CD14-positive monocyte (primary cell): ENCODE measurements around the gene LIPJ. TPM values are rescaled to one million over a fixed set of nuclear protein-coding genes. Genes with fewer than 3 reads are reported as not detected.

ENCODE experiments used
- DNase-seq, 3 donors: peaks; one replicate each; pipeline ENCODE4 v3.0.0-alpha.2; 2011 to 2022
- H2AFZ ChIP-seq: 2 replicates; pipeline ENCODE4 v1.6.0; 2012; ENCODE audit warnings: mild to moderate bottlenecking, low read depth, low read length, inconsistent platforms; ENCODE audit not compliant: insufficient read depth, poor library complexity, severe bottlenecking
- H3K27ac ChIP-seq, 2 donors: 1 replicate in 1 of 2; 2 replicates in 1 of 2; pipeline ENCODE4 v1.5.1; 2012 to 2013; ENCODE audit warnings: low read length in 2 of 2, control low read depth in 1 of 2, inconsistent platforms in 1 of 2, low read depth in 1 of 2, mild to moderate bottlenecking in 1 of 2
- H3K27me3 ChIP-seq, 2 donors: one replicate each; pipeline versions ENCODE4 v1.6.0 to v1.6.1; 2011 to 2013; ENCODE audit warnings: low read length in 2 of 2; ENCODE audit not compliant: control insufficient read depth in 2 of 2, insufficient read depth in 2 of 2
- H3K36me3 ChIP-seq, 2 donors: replicated peaks in 1 of 2; 1 replicate in 1 of 2; 2 replicates in 1 of 2; pipeline versions ENCODE4 v1.5.1 to v1.6.1; 2012 to 2013; ENCODE audit warnings: low read length in 2 of 2, control low read depth in 1 of 2, inconsistent platforms in 1 of 2, mild to moderate bottlenecking in 1 of 2; ENCODE audit not compliant: insufficient read depth in 2 of 2, control insufficient read depth in 1 of 2
- H3K4me1 ChIP-seq, 2 donors: 1 replicate in 1 of 2; 2 replicates in 1 of 2; pipeline versions ENCODE4 v1.5.1 to v1.6.1; 2012 to 2013; ENCODE audit warnings: low read length in 2 of 2, control low read depth in 1 of 2, inconsistent platforms in 1 of 2, mild to moderate bottlenecking in 1 of 2, moderate library complexity in 1 of 2; ENCODE audit not compliant: insufficient read depth in 2 of 2, control insufficient read depth in 1 of 2
- H3K4me2 ChIP-seq: replicated peaks from 2 replicates; pipeline ENCODE3; 2012; ENCODE audit warnings: low read length, moderate library complexity, mild to moderate bottlenecking; ENCODE audit not compliant: poor library complexity, severe bottlenecking; ENCODE audit errors: extremely low read depth
- H3K4me3 ChIP-seq, 3 experiments: fragments of 200-600 bp in 1 of 3; sonication (generic) in 1 of 3; replicated peaks in 1 of 3; 1 replicate in 2 of 3; 2 replicates in 1 of 3; pipeline ENCODE4 v1.5.1; 2011 to 2013; ENCODE audit warnings: low read length in 3 of 3, mild to moderate bottlenecking in 3 of 3, control low read depth in 2 of 3, low read depth in 2 of 3, inconsistent platforms in 1 of 3, moderate library complexity in 1 of 3
- H3K79me2 ChIP-seq: 2 replicates; pipeline ENCODE4 v1.6.0; 2012; ENCODE audit warnings: mild to moderate bottlenecking, control low read depth, inconsistent platforms, low read length, moderate library complexity; ENCODE audit not compliant: insufficient read depth
- H3K9ac ChIP-seq: 2 replicates; pipeline ENCODE4 v1.6.0; 2017; ENCODE audit warnings: low read length, mild to moderate bottlenecking; ENCODE audit not compliant: insufficient read depth, poor library complexity, severe bottlenecking
- H3K9me3 ChIP-seq, 2 donors: replicated peaks in 1 of 2; 1 replicate in 1 of 2; 2 replicates in 1 of 2; pipeline versions ENCODE4 v1.5.1 to v1.6.1; 2012 to 2013; ENCODE audit warnings: low read length in 2 of 2, control low read depth in 1 of 2; ENCODE audit not compliant: control insufficient read depth in 1 of 2, insufficient read depth in 1 of 2
- H4K20me1 ChIP-seq: 2 replicates; pipeline ENCODE4 v1.6.0; 2012; ENCODE audit warnings: mild to moderate bottlenecking, low read length, control low read depth, moderate library complexity; ENCODE audit not compliant: insufficient read depth
- H3K27ac Mint-ChIP-seq, 7 donors: one replicate each; pipeline ENCODE4 v1.8.0; 2020; ENCODE audit warnings: mild to moderate bottlenecking in 7 of 7, mixed read lengths in 7 of 7, moderate library complexity in 6 of 7, inconsistent platforms in 2 of 7
- H3K27me3 Mint-ChIP-seq, 3 donors: one replicate each; pipeline ENCODE4 v1.8.0; 2021 to 2022; ENCODE audit warnings: low read depth in 3 of 3, mild to moderate bottlenecking in 3 of 3, mixed read lengths in 3 of 3, moderate library complexity in 3 of 3, inconsistent platforms in 1 of 3
- H3K36me3 Mint-ChIP-seq, 2 donors: one replicate each; pipeline ENCODE4 v1.8.0; 2020; ENCODE audit warnings: mixed read lengths in 2 of 2, inconsistent platforms in 1 of 2, mild to moderate bottlenecking in 1 of 2
- H3K4me1 Mint-ChIP-seq: one replicate; pipeline ENCODE4 v1.8.0; 2020; ENCODE audit warnings: mild to moderate bottlenecking, mixed read lengths
- H3K4me3 Mint-ChIP-seq, 2 donors: one replicate each; pipeline ENCODE4 v1.8.0; 2020; ENCODE audit warnings: mild to moderate bottlenecking in 2 of 2, mixed read lengths in 2 of 2, moderate library complexity in 1 of 2
- H3K9me3 Mint-ChIP-seq, 7 donors: one replicate each; pipeline ENCODE4 v1.8.0; 2020 to 2022; ENCODE audit warnings: mixed read lengths in 7 of 7, mild to moderate bottlenecking in 6 of 7, moderate library complexity in 6 of 7, inconsistent platforms in 2 of 7
- WGBS: methylation state at CpG from one replicate; pipeline ENCODE4 v1.1.5; 2013; ENCODE audit warnings: missing lambda C conversion rate; ENCODE audit not compliant: insufficient coverage; 5-methylcytosine and 5-hydroxymethylcytosine counted together
- intact Hi-C, 2 donors: fragments of 100-400 bp; cut with micrococcal nuclease; formaldehyde crosslinking; loops; one replicate each; pipeline versions ENCODE4 v1.15.0 to v1.15.1; 2023
- polyA plus RNA-seq, 3 donors: library from polyadenylated mRNA; depleted of rRNA in 1 of 3; unstranded in 2 of 3; stranded (reverse) in 1 of 3; fragments of 300-500 nt in 2 of 3; fragments of >200 nt in 1 of 3; fragmentation: Illumina TruSeq in 2 of 3; gene quantifications; 1 replicate in 2 of 3; 2 replicates in 1 of 3; pipeline ENCODE4 v1.2.3, GENCODE V29; 2012 to 2021
- TF ChIP-seq, protein P1 (sequence below): fragments of 200-600 bp; IDR thresholded peaks from one replicate; pipeline ENCODE4 v1.8.0; 2022; ENCODE audit warnings: antibody characterized with exemption, mild to moderate bottlenecking

Gene LIPJ
- polyA plus RNA-seq, 3 donors: 0.04 TPM; not detected in 2

DNA sequence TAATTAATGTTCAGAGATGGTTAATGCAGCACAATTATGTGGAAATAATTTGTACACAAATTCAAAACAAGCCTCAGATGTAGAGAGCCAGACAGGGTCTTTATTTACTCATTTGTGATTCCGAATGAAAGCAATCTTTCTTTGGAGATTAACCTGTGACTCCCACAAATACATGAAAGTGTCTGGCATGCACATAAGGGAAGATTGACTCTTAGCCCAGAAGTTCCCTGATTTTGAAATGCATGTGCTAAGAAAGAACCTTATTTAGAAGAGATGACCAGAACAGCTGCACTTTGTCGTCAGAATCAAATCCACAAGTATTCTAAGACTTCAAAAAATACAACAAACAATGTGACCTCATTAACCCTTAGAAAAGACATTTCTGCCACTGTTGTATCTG lies 48.5 kb upstream of the LIPJ start:
- H3K9ac ChIP-seq: no peak overlapping the region
- DNase-seq: no peak
- Mint-ChIP-seq H3K27me3 (peaks cover 0 to under 1% (median 0%) of the 10 kb centered on the region in 3 donors), H3K4me1 (no peaks in the 10 kb centered on the region), H3K9me3 (peaks cover 0 to 1% (median 0%) of the 10 kb centered on the region in 7 donors), H3K27ac (no peak overlapping the region), H3K36me3 (no peaks in the 10 kb centered on the region), H3K4me3 (no peak overlapping the region)
- WGBS: 86% methylated on average over 1 of the region's 2 CpGs
- no peaks in the 10 kb centered on the region for H4K20me1 ChIP-seq
- H3K36me3 ChIP-seq: no peaks in the 10 kb centered on the region
- no peaks in the 10 kb centered on the region for H3K4me1 ChIP-seq
- no peaks in the 10 kb centered on the region for H3K79me2 ChIP-seq
- no peak overlapping the region for H2AFZ ChIP-seq
- intact Hi-C loops: no loop called here
- no peaks in the 10 kb centered on the region for H3K27me3 ChIP-seq
- H3K4me2 ChIP-seq: no peak overlapping the region
- no peak overlapping the region for H3K4me3 ChIP-seq
- no peaks in the 10 kb centered on the region for H3K9me3 ChIP-seq
- H3K27ac ChIP-seq: no peak overlapping the region
- TF ChIP-seq, protein P1, sequence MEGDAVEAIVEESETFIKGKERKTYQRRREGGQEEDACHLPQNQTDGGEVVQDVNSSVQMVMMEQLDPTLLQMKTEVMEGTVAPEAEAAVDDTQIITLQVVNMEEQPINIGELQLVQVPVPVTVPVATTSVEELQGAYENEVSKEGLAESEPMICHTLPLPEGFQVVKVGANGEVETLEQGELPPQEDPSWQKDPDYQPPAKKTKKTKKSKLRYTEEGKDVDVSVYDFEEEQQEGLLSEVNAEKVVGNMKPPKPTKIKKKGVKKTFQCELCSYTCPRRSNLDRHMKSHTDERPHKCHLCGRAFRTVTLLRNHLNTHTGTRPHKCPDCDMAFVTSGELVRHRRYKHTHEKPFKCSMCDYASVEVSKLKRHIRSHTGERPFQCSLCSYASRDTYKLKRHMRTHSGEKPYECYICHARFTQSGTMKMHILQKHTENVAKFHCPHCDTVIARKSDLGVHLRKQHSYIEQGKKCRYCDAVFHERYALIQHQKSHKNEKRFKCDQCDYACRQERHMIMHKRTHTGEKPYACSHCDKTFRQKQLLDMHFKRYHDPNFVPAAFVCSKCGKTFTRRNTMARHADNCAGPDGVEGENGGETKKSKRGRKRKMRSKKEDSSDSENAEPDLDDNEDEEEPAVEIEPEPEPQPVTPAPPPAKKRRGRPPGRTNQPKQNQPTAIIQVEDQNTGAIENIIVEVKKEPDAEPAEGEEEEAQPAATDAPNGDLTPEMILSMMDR: no peak

DNA sequence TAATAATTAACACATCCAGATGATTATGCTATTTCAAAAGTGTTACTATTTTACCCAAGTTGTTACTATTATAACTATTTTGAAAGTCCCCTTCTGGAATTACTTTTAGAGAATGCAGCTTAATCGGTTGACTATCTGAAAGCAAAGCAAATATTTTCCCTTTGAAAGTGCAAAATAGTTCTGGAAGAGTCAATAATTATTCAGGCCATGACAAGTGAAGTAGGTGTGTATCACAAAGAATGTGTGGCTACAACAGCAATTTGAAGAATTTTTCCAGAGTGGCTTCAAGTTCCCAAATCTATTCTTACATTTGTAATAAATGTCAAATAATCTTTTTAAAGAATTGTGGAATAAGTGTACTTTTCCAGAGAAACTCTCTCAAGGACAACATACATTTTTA lies 46.2 kb upstream of the LIPJ start:
- TF ChIP-seq, protein P1: no peak
- Histone ChIP-seq H2AFZ (no peak overlapping the region), H3K9ac (no peak overlapping the region), H3K4me1 (no peaks in the 10 kb centered on the region), H3K9me3 (no peaks in the 10 kb centered on the region), H3K27ac (no peak overlapping the region), H3K4me2 (no peak overlapping the region), H4K20me1 (no peaks in the 10 kb centered on the region), H3K4me3 (no peak overlapping the region), H3K79me2 (no peaks in the 10 kb centered on the region), H3K27me3 (no peaks in the 10 kb centered on the region), H3K36me3 (no peaks in the 10 kb centered on the region)
- no peak overlapping the region for H3K4me3 Mint-ChIP-seq
- peaks cover 0 to 1% (median 0%) of the 10 kb centered on the region in 7 donors for H3K9me3 Mint-ChIP-seq
- no peak for DNase-seq
- peaks cover 0 to 1% (median 0%) of the 10 kb centered on the region in 3 donors for H3K27me3 Mint-ChIP-seq
- H3K4me1 Mint-ChIP-seq: no peaks in the 10 kb centered on the region
- WGBS: no CpG with 5 or more reads among the region's 1 CpG
- intact Hi-C loops: no loop called here
- H3K27ac Mint-ChIP-seq: no peak overlapping the region
- no peaks in the 10 kb centered on the region for H3K36me3 Mint-ChIP-seq
